ENCODE data around the gene PRSS1. TPM values are rescaled to one million over a fixed set of nuclear protein-coding genes. Genes with fewer than 3 reads are reported as not detected.
"Not testable (repeated sequence)": the region's sequence is repeated elsewhere in the genome, so short reads cannot be mapped to it uniquely, and the experiment has no call there.

Gene PRSS1
- total RNA-seq, 3 donors from 2014 or later = not detected

GRCh38 chr7:142739923-142740492, 9.3 kb upstream of the PRSS1 start:
- H3K4me3 ChIP-seq = no peak overlapping the region
- intact Hi-C loops (cut with DNase I; ENCODE audit: low total_unique reads) = no loop called here

GRCh38 chr7:142740786-142741185, 8.5 kb upstream of the PRSS1 start:
- no peaks in the 10 kb centered on the region for H3K27me3 ChIP-seq
- H3K4me1 ChIP-seq = no peaks in the 10 kb centered on the region
- no peak overlapping the region for H3K4me3 ChIP-seq
- H3K9me3 ChIP-seq = no peaks in the 10 kb centered on the region
- no peak for DNase-seq (ENCODE audit: low spot score in 2 of 2)
- intact Hi-C loops (cut with DNase I; ENCODE audit: low total_unique reads) = no loop called here
- TF ChIP-seq POLR2A (IDR thresholded peaks at IDR 0.05) (no peak), POLR2AphosphoS5 (IDR thresholded peaks at IDR 0.05) (no peak), CTCF (IDR thresholded peaks at IDR 0.05) (no peak)
- no peak overlapping the region for H3K27ac ChIP-seq
- no peaks in the 10 kb centered on the region for H3K36me3 ChIP-seq

More at GRCh38 chr7:142739923-142740492, 9.3 kb upstream of the PRSS1 start:
- no peaks in the 10 kb centered on the region for H3K36me3 ChIP-seq
- TF ChIP-seq POLR2A (IDR thresholded peaks at IDR 0.05) (no peak), POLR2AphosphoS5 (IDR thresholded peaks at IDR 0.05) (no peak), CTCF (IDR thresholded peaks at IDR 0.05) (no peak)
- H3K27ac ChIP-seq = no peak overlapping the region
- DNase-seq (ENCODE audit: low spot score in 2 of 2) = no peak
- no peaks in the 10 kb centered on the region for H3K4me1 ChIP-seq
- no peaks in the 10 kb centered on the region for H3K27me3 ChIP-seq
- no peaks in the 10 kb centered on the region for H3K9me3 ChIP-seq

GRCh38 chr7:142741932-142742331, 7.3 kb upstream of the PRSS1 start:
- H3K36me3 ChIP-seq; intact Hi-C loops (cut with DNase I; ENCODE audit: low total_unique reads); DNase-seq (ENCODE audit: low spot score in 2 of 2); H3K4me1 ChIP-seq; H3K27ac ChIP-seq; H3K4me3 ChIP-seq; H3K9me3 ChIP-seq; H3K27me3 ChIP-seq: not testable (repeated sequence)

DNA sequence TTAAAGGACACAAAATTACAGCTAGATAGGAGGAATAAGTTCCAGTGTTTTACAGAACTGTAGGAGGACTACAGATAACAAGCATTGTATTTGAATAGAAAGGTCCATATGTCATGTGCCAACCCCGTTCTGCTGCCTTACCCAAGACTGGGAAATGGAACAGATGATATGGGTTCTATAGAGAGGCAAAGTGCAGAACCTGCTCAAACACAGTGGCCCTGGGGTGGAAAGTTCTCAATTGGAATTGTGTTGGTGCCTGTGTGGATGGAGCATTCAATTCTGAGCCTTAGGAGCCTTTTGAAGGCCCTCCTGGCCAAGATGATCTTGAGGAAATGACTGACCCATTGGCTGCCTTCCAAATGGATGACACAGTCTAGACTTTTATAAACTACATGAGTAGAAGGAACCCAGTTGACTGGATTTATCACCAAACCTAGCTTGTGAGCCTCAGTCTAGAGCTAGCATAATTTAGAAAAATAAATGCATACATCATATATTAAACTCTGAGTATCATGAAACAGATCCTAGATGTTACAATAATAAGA, 4.1 kb upstream of the PRSS1 start:
- no peak overlapping the region for H3K4me3 ChIP-seq
- no peaks in the 10 kb centered on the region for H3K9me3 ChIP-seq
- intact Hi-C loops (cut with DNase I; ENCODE audit: low total_unique reads) = no loop called here
- no peak for DNase-seq (ENCODE audit: low spot score in 2 of 2)
- no peaks in the 10 kb centered on the region for H3K4me1 ChIP-seq
- H3K36me3 ChIP-seq = no peaks in the 10 kb centered on the region
- no peaks in the 10 kb centered on the region for H3K27me3 ChIP-seq
- TF ChIP-seq CTCF (IDR thresholded peaks at IDR 0.05) = no peak
- no peak for TF ChIP-seq POLR2AphosphoS5 (IDR thresholded peaks at IDR 0.05)
- no peak for TF ChIP-seq POLR2A (IDR thresholded peaks at IDR 0.05)
- no peak overlapping the region for H3K27ac ChIP-seq

DNA sequence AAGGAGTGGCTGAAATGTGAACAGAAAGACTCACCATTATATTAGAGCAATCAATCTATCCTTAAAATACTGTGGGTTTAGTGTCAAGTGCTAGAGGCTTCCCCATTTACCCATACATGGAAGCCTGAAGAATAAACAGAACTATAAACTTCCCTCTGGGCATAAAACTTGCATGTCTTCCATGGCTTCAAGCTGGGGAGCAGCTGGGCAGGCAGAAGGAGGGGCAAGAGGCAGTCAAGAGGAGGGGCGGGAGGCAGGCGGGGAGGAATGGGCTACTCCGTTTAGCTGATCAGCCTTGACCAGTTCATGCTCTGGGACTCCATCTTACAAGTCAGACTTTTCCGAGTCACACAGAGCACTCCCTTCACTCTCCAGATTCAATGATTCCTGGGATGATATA, 3.5 kb upstream of the PRSS1 start:
- Histone ChIP-seq H3K36me3 (no peaks in the 10 kb centered on the region), H3K27me3 (no peaks in the 10 kb centered on the region), H3K9me3 (no peaks in the 10 kb centered on the region), H3K4me3 (no peak overlapping the region), H3K4me1 (no peaks in the 10 kb centered on the region), H3K27ac (no peak overlapping the region)
- no peak for DNase-seq (ENCODE audit: low spot score in 2 of 2)
- no peak for TF ChIP-seq POLR2A (IDR thresholded peaks at IDR 0.05)
- TF ChIP-seq POLR2AphosphoS5 (IDR thresholded peaks at IDR 0.05) = no peak
- TF ChIP-seq CTCF (IDR thresholded peaks at IDR 0.05) = no peak
- intact Hi-C loops (cut with DNase I; ENCODE audit: low total_unique reads) = no loop called here

Data from breast epithelium (tissue), 4 donors.